GM19468 (cell line): Measurements from ENCODE around the gene DUS1L.

Experiments used
- ATAC-seq: cut with Tn5 transposase; IDR thresholded peaks from one replicate; pipeline ENCODE4 v1.9.1; 2021; ENCODE audit warnings: mild to moderate bottlenecking, moderate library complexity, moderate number of reproducible peaks; ENCODE audit not compliant: unreplicated experiment; ENCODE audit errors: extremely low read depth

The DUS1L gene

GRCh38 chr17:82031303-82031884, 34.2 kb downstream of the DUS1L start, which contains the start of gene RAC3:
TSS of gene RAC3 (plus strand) at chr17:82031678. CDS start at chr17:82031762, 84 bp downstream.
- no peak for ATAC-seq

GRCh38 chr17:82030470-82031302, 34.9 kb downstream of the DUS1L start:
- no peak for ATAC-seq

GRCh38 chr17:82029990-82030469, 35.6 kb downstream of the DUS1L start:
- no peak for ATAC-seq

- ATAC-seq = no peak
Observed at GRCh38 chr17:82029391-82029790, 36.2 kb downstream of the DUS1L start.

- ATAC-seq = no peak
Observed at GRCh38 chr17:82028966-82029365, 36.6 kb downstream of the DUS1L start.

- ATAC-seq = no peak
Observed at GRCh38 chr17:82028246-82028645, 37.4 kb downstream of the DUS1L start.

- no peak for ATAC-seq
Observed at GRCh38 chr17:82025401-82026107, 40.0 kb downstream of the DUS1L start.

- no peak for ATAC-seq
Observed at GRCh38 chr17:82024859-82025258, 40.7 kb downstream of the DUS1L start.

- ATAC-seq = no peak
Observed at GRCh38 chr17:82023447-82024241, 42.0 kb downstream of the DUS1L start.

- ATAC-seq = peak; percentile 84
Observed at GRCh38 chr17:82022981-82023446, 42.6 kb downstream of the DUS1L start, which contains the start of gene LRRC45. TSS of gene LRRC45 (plus strand) at chr17:82023305. CDS start at chr17:82023644, 339 bp downstream.

- ATAC-seq = peak; percentile 23
Observed at GRCh38 chr17:82022310-82022980, 43.2 kb downstream of the DUS1L start, which contains the start of gene CENPX. TSS of gene CENPX (minus strand) at chr17:82022878. CDS start at chr17:82022861, 17 bp downstream.

- ATAC-seq = no peak
Observed at GRCh38 chr17:82021900-82022309, 43.7 kb downstream of the DUS1L start.

GRCh38 chr17:82021107-82021899, 44.3 kb downstream of the DUS1L start:
- ATAC-seq = no peak

GRCh38 chr17:82020572-82021106, 45.0 kb downstream of the DUS1L start:
- no peak for ATAC-seq

GRCh38 chr17:82019690-82020571, 45.7 kb downstream of the DUS1L start:
- ATAC-seq = no peak

GRCh38 chr17:82018989-82019689, 46.5 kb downstream of the DUS1L start:
- ATAC-seq = no peak
